Calu3 (cell line): ENCODE measurements around the gene CCDC178. TPM values are rescaled to one million over a fixed set of nuclear protein-coding genes. Genes with fewer than 3 reads are reported as not detected.

ENCODE experiments used
- BruUV-seq: library from RNA; stranded (reverse); fragments of 400-500 nt; replicated peaks from 2 replicates; lab custom pipeline; 2021; lab: Mats Ljungman, UMichigan
- CTCF ChIA-PET: fragments of 300-600 bp; sonication (Branson Sonifier 250); formaldehyde crosslinking; loops from one replicate; lab custom pipeline; 2022; ENCODE audit warnings: antibody characterized with exemption; lab: Charles Lee
- DNase-seq: peaks from one replicate; pipeline ENCODE4 v3.0.0; 2022
- H3K27ac Mint-ChIP-seq: one replicate; pipeline ENCODE4 v1.8.0; 2022; ENCODE audit warnings: mixed read lengths; ENCODE audit not compliant: unreplicated experiment
- H3K27me3 Mint-ChIP-seq: one replicate; pipeline ENCODE4 v1.8.0; 2022; ENCODE audit warnings: mixed read lengths; ENCODE audit not compliant: unreplicated experiment
- H3K36me3 Mint-ChIP-seq: one replicate; pipeline ENCODE4 v1.8.0; 2022; ENCODE audit warnings: mild to moderate bottlenecking, moderate library complexity, mixed read lengths; ENCODE audit not compliant: insufficient read depth, unreplicated experiment
- H3K4me1 Mint-ChIP-seq: one replicate; pipeline ENCODE4 v1.8.0; 2022; ENCODE audit warnings: mild to moderate bottlenecking, low read depth, mixed read lengths; ENCODE audit not compliant: unreplicated experiment
- H3K4me3 Mint-ChIP-seq: one replicate; pipeline ENCODE4 v1.8.0; 2022; ENCODE audit warnings: mild to moderate bottlenecking, low read depth, moderate library complexity, mixed read lengths; ENCODE audit not compliant: unreplicated experiment
- H3K9me3 Mint-ChIP-seq: one replicate; pipeline ENCODE4 v1.8.0; 2022; ENCODE audit warnings: low read depth, mixed read lengths; ENCODE audit not compliant: unreplicated experiment
- CTCF ChIP-seq: fragments of 200-600 bp; IDR thresholded peaks from one replicate; pipeline ENCODE4 v1.8.0; 2022; ENCODE audit warnings: antibody characterized with exemption; ENCODE audit not compliant: unreplicated experiment
- intact Hi-C: fragments of 100-400 bp; cut with micrococcal nuclease; formaldehyde crosslinking; loops from one replicate; pipeline ENCODE4 v1.10.0; 2022; ENCODE audit not compliant: unreplicated experiment
- total RNA-seq: library from RNA; stranded (reverse); gene quantifications from 2 replicates; pipeline ENCODE4 v1.2.3, GENCODE V29; 2022

Gene CCDC178
- total RNA-seq, 1 experiment from 2014 or later, result not detected

GRCh38 chr18:33146014-33146413 is 294.5 kb downstream of the CCDC178 start:
- no peaks in the 10 kb centered on the region for H3K36me3 Mint-ChIP-seq
- TF ChIP-seq CTCF, result no peak
- intact Hi-C loops, result no loop called here
- peaks cover under 1% of the 10 kb centered on the region for H3K9me3 Mint-ChIP-seq
- no peaks in the 10 kb centered on the region for H3K4me1 Mint-ChIP-seq
- CTCF ChIA-PET, result no interaction called here
- no peak overlapping the region for H3K27ac Mint-ChIP-seq
- no peaks in the 10 kb centered on the region for H3K27me3 Mint-ChIP-seq
- BruUV-seq, result no TSS peak
- no peak for DNase-seq
- H3K4me3 Mint-ChIP-seq, result no peak overlapping the region

- Mint-ChIP-seq H3K4me3 (no peak overlapping the region), H3K27ac (no peak overlapping the region), H3K4me1 (no peaks in the 10 kb centered on the region), H3K36me3 (no peaks in the 10 kb centered on the region), H3K9me3 (peaks cover 6% of the 10 kb centered on the region), H3K27me3 (no peaks in the 10 kb centered on the region)
- CTCF ChIA-PET, result no interaction called here
- intact Hi-C loops, result no loop called here
- no TSS peak for BruUV-seq
- no peak for DNase-seq
- no peak for TF ChIP-seq CTCF
Observed at GRCh38 chr18:33135951-33136660, 304.4 kb downstream of the CCDC178 start.

- Mint-ChIP-seq H3K4me3 (no peak overlapping the region), H3K36me3 (no peaks in the 10 kb centered on the region), H3K4me1 (no peaks in the 10 kb centered on the region), H3K27ac (no peak overlapping the region), H3K27me3 (no peaks in the 10 kb centered on the region), H3K9me3 (no peaks in the 10 kb centered on the region)
- no peak for TF ChIP-seq CTCF
- no TSS peak for BruUV-seq
- DNase-seq, result no peak
- intact Hi-C loops, result no loop called here
- CTCF ChIA-PET, result interaction anchor here (0.7 kb wide), 1 partner anchor 871 kb away, joined by 3 read pairs; no protein-coding TSS in a partner anchor
Observed at GRCh38 chr18:33132657-33133056, 307.9 kb downstream of the CCDC178 start.

GRCh38 chr18:33128581-33128980 is 311.9 kb downstream of the CCDC178 start:
- no peaks in the 10 kb centered on the region for H3K4me1 Mint-ChIP-seq
- CTCF ChIA-PET, result interaction anchor here (1.1 kb wide), 1 partner anchor 52 kb away, joined by 3 read pairs; no protein-coding TSS in a partner anchor
- no TSS peak for BruUV-seq
- no peak overlapping the region for H3K4me3 Mint-ChIP-seq
- no peak for DNase-seq
- TF ChIP-seq CTCF, result no peak
- H3K36me3 Mint-ChIP-seq, result no peaks in the 10 kb centered on the region
- intact Hi-C loops, result no loop called here
- H3K9me3 Mint-ChIP-seq, result no peaks in the 10 kb centered on the region
- H3K27ac Mint-ChIP-seq, result no peak overlapping the region
- H3K27me3 Mint-ChIP-seq, result no peaks in the 10 kb centered on the region
